Measurements from ENCODE around the gene SUPT5H.

Gene SUPT5H

DNA sequence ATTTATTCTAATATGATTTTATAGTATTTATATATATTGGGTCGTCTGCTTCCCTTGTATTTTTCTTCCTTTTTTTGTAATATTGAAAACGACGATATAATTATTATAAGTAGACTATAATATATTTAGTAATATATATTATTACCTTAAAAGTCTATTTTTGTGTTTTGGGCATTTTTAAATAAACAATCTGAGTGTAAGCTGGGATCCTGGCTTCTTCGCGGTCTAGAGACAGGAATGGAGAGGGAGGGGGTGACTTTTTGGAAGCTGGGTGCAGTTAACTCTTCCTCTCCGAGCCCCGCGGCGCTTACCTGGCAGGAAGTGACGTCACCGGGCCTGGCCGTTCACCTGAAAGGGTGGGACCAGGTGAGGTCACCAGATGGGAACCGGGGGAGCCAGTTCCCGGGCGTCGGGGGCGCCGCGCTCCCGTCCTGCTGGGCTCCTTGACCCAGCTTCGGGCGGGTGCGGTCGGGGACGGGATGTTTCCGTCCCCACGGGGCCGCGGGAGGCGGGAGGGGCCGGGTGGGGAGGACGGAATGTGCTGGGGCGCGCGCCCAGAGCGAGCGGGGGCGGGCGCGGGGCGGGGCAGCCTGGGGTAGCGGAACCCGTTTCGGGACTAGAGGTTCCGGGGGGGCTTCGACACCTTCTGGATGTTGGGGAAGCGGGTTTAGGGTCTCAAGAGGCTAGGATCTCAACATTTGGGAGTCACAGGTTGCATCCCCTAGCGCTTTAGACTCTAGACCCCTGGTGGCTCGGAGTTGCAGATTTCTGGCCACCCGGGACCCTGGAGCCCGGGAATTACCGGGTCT lies 36.0 kb upstream of the SUPT5H start:
- H3K27me3 ChIP-seq (ENCODE audit: low read length): no peaks in the 10 kb centered on the region
- no peaks in the 10 kb centered on the region for H3K9me2 ChIP-seq (replicated peaks; ENCODE audit: insufficient read depth, low read length)
- H3K79me2 ChIP-seq (ENCODE audit: insufficient read depth, low read length): peaks cover 29% of the 10 kb centered on the region

GRCh38 chr19:39410017-39410830 lies 35.2 kb upstream of the SUPT5H start:
- peak overlapping the region; percentile 94 for H3K9ac ChIP-seq (ENCODE audit: low read length)
- no peaks in the 10 kb centered on the region for H3K9me3 ChIP-seq (ENCODE audit: insufficient read depth, low read length)
- peak overlapping the region; percentile 97 for H3K4me2 ChIP-seq (ENCODE audit: low read depth, low read length, poor library complexity, severe bottlenecking)
- H3K27ac ChIP-seq (ENCODE audit: low read depth, low read length): peak overlapping the region; percentile 98
- H3K9me2 ChIP-seq (replicated peaks; ENCODE audit: insufficient read depth, low read length): no peaks in the 10 kb centered on the region
- peaks cover 56% of the 10 kb centered on the region for H3F3A ChIP-seq (ENCODE audit: insufficient read depth)
- H4K20me1 ChIP-seq (ENCODE audit: low read depth, low read length): no peaks in the 10 kb centered on the region
- peak overlapping the region; percentile 91 for H3K4me3 ChIP-seq (ENCODE audit: insufficient read depth, low read length, poor library complexity, severe bottlenecking)
- no peaks in the 10 kb centered on the region for H3K27me3 ChIP-seq (ENCODE audit: low read length)
- no peaks in the 10 kb centered on the region for H3K36me3 ChIP-seq (ENCODE audit: low read length)
- peak overlapping the region; percentile 47 for H2AFZ ChIP-seq (ENCODE audit: low read depth, low read length, severe bottlenecking)
- H3K79me2 ChIP-seq (ENCODE audit: insufficient read depth, low read length): peaks cover 29% of the 10 kb centered on the region
- TF ChIP-seq EZH2phosphoT487 (conservative IDR thresholded peaks at IDR 0.05; ENCODE audit: low read length) (no peak), CTCF (IDR thresholded peaks at IDR 0.05; ENCODE audit: insufficient read depth, low read length, poor library complexity, severe bottlenecking) (no peak)

More for the DNA sequence above, 36.0 kb upstream of the SUPT5H start:
- Histone ChIP-seq H3K9me3 (ENCODE audit: insufficient read depth, low read length) (no peaks in the 10 kb centered on the region), H3K4me2 (ENCODE audit: low read depth, low read length, poor library complexity, severe bottlenecking) (peak overlapping the region; percentile 97), H3K36me3 (ENCODE audit: low read length) (no peaks in the 10 kb centered on the region), H2AFZ (ENCODE audit: low read depth, low read length, severe bottlenecking) (peak overlapping the region; percentile 47), H4K20me1 (ENCODE audit: low read depth, low read length) (no peaks in the 10 kb centered on the region), H3F3A (ENCODE audit: insufficient read depth) (peaks cover 61% of the 10 kb centered on the region), H3K9ac (ENCODE audit: low read length) (peak overlapping the region; percentile 94), H3K4me3 (ENCODE audit: insufficient read depth, low read length, poor library complexity, severe bottlenecking) (peak overlapping the region; percentile 91), H3K27ac (ENCODE audit: low read depth, low read length) (peak overlapping the region; percentile 98)
- TF ChIP-seq EZH2phosphoT487 (conservative IDR thresholded peaks at IDR 0.05; ENCODE audit: low read length) (no peak), CTCF (IDR thresholded peaks at IDR 0.05; ENCODE audit: insufficient read depth, low read length, poor library complexity, severe bottlenecking) (no peak)

DNA sequence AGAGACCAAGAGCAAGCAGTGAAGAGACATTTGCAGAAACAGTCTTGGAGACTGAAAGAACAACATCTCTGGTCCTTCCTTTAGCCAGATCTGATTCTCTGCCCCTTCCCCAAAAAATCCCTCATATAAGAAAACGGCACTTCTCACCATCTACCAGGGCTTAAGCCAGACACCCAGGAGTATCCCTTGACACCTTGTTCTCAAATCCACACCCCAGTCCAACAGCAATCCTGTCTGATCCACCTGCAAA lies 34.6 kb upstream of the SUPT5H start:
- TF ChIP-seq CTCF (IDR thresholded peaks at IDR 0.05; ENCODE audit: insufficient read depth, low read length, poor library complexity, severe bottlenecking) (no peak), EZH2phosphoT487 (conservative IDR thresholded peaks at IDR 0.05; ENCODE audit: low read length) (no peak)
- no peaks in the 10 kb centered on the region for H3K27me3 ChIP-seq (ENCODE audit: low read length)
- H2AFZ ChIP-seq (ENCODE audit: low read depth, low read length, severe bottlenecking): no peak overlapping the region
- H3K27ac ChIP-seq (ENCODE audit: low read depth, low read length): peak overlapping the region; percentile 98
- no peak overlapping the region for H3K4me3 ChIP-seq (ENCODE audit: insufficient read depth, low read length, poor library complexity, severe bottlenecking)
- H3K36me3 ChIP-seq (ENCODE audit: low read length): no peaks in the 10 kb centered on the region
- no peaks in the 10 kb centered on the region for H4K20me1 ChIP-seq (ENCODE audit: low read depth, low read length)
- peak overlapping the region; percentile 97 for H3K4me2 ChIP-seq (ENCODE audit: low read depth, low read length, poor library complexity, severe bottlenecking)
- peak overlapping the region; percentile 94 for H3K9ac ChIP-seq (ENCODE audit: low read length)
- H3K9me2 ChIP-seq (replicated peaks; ENCODE audit: insufficient read depth, low read length): no peaks in the 10 kb centered on the region
- H3F3A ChIP-seq (ENCODE audit: insufficient read depth): peaks cover 51% of the 10 kb centered on the region
- no peaks in the 10 kb centered on the region for H3K9me3 ChIP-seq (ENCODE audit: insufficient read depth, low read length)
- peaks cover 29% of the 10 kb centered on the region for H3K79me2 ChIP-seq (ENCODE audit: insufficient read depth, low read length)
